Spleen (tissue), 11 donors: ENCODE data around the gene TSPAN17. TPM values are rescaled to one million over a fixed set of nuclear protein-coding genes. Genes with fewer than 3 reads are reported as not detected.

Experiments
- DNase-seq: peaks from one replicate; pipeline ENCODE4 v3.0.0-alpha.2; 2020
- H3K27ac ChIP-seq, 8 donors: fragments of 200-600 bp; sonication (generic) in 7 of 8; 1 replicate in 4 of 8; 2 replicates in 4 of 8; pipeline versions ENCODE4 v1.5.0 to v1.8.0; 2016 to 2021; ENCODE audit warnings: inconsistent platforms in 4 of 8, mild to moderate bottlenecking in 4 of 8, moderate library complexity in 1 of 8
- H3K27me3 ChIP-seq, 7 donors: fragments of 200-600 bp; sonication (generic) in 6 of 7; replicated peaks in 1 of 7; 1 replicate in 4 of 7; 2 replicates in 3 of 7; pipeline versions ENCODE4 v1.5.0 to v1.8.0; 2016 to 2021; ENCODE audit warnings: inconsistent platforms in 3 of 7, mild to moderate bottlenecking in 1 of 7
- H3K36me3 ChIP-seq, 6 donors: fragments of 200-600 bp; sonication (generic) in 5 of 6; 1 replicate in 4 of 6; 2 replicates in 2 of 6; pipeline versions ENCODE4 v1.5.0 to v1.8.0; 2016 to 2021; ENCODE audit warnings: inconsistent platforms in 2 of 6
- H3K4me1 ChIP-seq, 6 donors: fragments of 200-600 bp; sonication (generic) in 5 of 6; 1 replicate in 3 of 6; 2 replicates in 3 of 6; pipeline versions ENCODE4 v1.5.0 to v1.8.0; 2016 to 2021; ENCODE audit warnings: inconsistent platforms in 3 of 6
- H3K4me3 ChIP-seq, 8 donors: fragments of 200-600 bp; sonication (generic) in 7 of 8; 1 replicate in 4 of 8; 2 replicates in 4 of 8; pipeline versions ENCODE4 v1.5.0 to v1.8.0; 2016 to 2021; ENCODE audit warnings: inconsistent platforms in 4 of 8, mild to moderate bottlenecking in 4 of 8, moderate library complexity in 2 of 8
- H3K9me3 ChIP-seq, 8 donors: fragments of 200-600 bp; sonication (generic) in 7 of 8; 1 replicate in 4 of 8; 2 replicates in 4 of 8; pipeline versions ENCODE4 v1.5.0 to v1.8.0; 2016 to 2021; ENCODE audit warnings: inconsistent platforms in 4 of 8
- POLR2A ChIP-seq, 3 donors: fragments of 450-650 bp; IDR thresholded peaks; one replicate each; pipeline ENCODE4 v1.5.1; 2017; ENCODE audit warnings: antibody characterized with exemption in 3 of 3, mild to moderate bottlenecking in 1 of 3
- POLR2AphosphoS5 ChIP-seq, 3 donors: sonication (generic); formaldehyde crosslinking; IDR thresholded peaks; one replicate each; pipeline ENCODE4 v1.5.1; 2017; ENCODE audit warnings: antibody characterized with exemption in 3 of 3
- WGBS, 5 donors: extraction: QIAGEN DNeasy Blood & Tissue Kit in 3 of 5; methylation state at CpG; one replicate each; pipeline versions ENCODE4 v1.1.5 to v1.1.7; 2013 to 2018; 5-methylcytosine and 5-hydroxymethylcytosine counted together
- intact Hi-C: fragments of 100-400 bp; cut with DNase I; formaldehyde crosslinking; loops from one replicate; pipeline ENCODE4 v1.15.0; 2023; ENCODE audit warnings: low total_unique reads
- polyA plus RNA-seq, 3 donors: library from polyadenylated mRNA; stranded (reverse); fragments of 200-250 nt; gene quantifications; one replicate each; pipeline ENCODE4 v1.2.1, GENCODE V29; 2013
- total RNA-seq, 7 donors: library from RNA; depleted of rRNA in 3 of 7; stranded (reverse); fragments of >200 nt in 3 of 7; fragmentation: NEBNext Ultra II Directional in 4 of 7; extraction: Animal tissue kit (Norgen Biotek cat#: 25700) in 4 of 7; gene quantifications; one replicate each; pipeline versions ENCODE4 v1.1.0 to v1.2.1, GENCODE V29; 2016 to 2021
- TF ChIP-seq, protein P1 (sequence below), 11 experiments: fragments of 200-600 bp in 7 of 11; fragments of 450-650 bp in 4 of 11; sonication (generic) in 4 of 11; IDR thresholded peaks in 8 of 11; conservative IDR thresholded peaks in 3 of 11; 1 replicate in 7 of 11; 2 replicates in 4 of 11; pipeline versions ENCODE4 v1.4.0 to v1.8.0; 2016 to 2021; ENCODE audit warnings: antibody characterized with exemption in 11 of 11, inconsistent platforms in 4 of 11, mild to moderate bottlenecking in 1 of 11
- donor health status: healthy with polysubstance abuse.
- donor health status: DM: no; HTN: no; CAD: no; lungs with moderate emphysema.
- donor health status: DM: no; HTN: no; CAD: no.
- donor health status: Bipolar disorder and iron deficiency.
- donor health status: healthy.
- donor health status: DM: no; HTN: no; CAD: no.
- donor health status: DM: yes; HTN: yes; CAD: no.

Gene TSPAN17
- total and polyA plus RNA-seq, 10 donors = 15.3 to 36.4 (median 23.4) TPM

- intact Hi-C loops = loop anchor here (5.0 kb wide), 1 partner anchor 297 kb away; no protein-coding TSS in a partner anchor
- WGBS, 5 donors = 74 to 89% (median 75%) methylated on average over 4 of the region's 4 CpGs
Measured at GRCh38 chr5:176659860-176660461, 12.7 kb downstream of the TSPAN17 start.

GRCh38 chr5:176660530-176660859 is 13.2 kb downstream of the TSPAN17 start:
- intact Hi-C loops = loop anchor here (5.0 kb wide), 1 partner anchor 297 kb away; no protein-coding TSS in a partner anchor
- TF ChIP-seq POLR2AphosphoS5 (IDR thresholded peaks at IDR 0.05) (no peak), POLR2A (IDR thresholded peaks at IDR 0.05) (no peak)
- TF ChIP-seq, protein P1, sequence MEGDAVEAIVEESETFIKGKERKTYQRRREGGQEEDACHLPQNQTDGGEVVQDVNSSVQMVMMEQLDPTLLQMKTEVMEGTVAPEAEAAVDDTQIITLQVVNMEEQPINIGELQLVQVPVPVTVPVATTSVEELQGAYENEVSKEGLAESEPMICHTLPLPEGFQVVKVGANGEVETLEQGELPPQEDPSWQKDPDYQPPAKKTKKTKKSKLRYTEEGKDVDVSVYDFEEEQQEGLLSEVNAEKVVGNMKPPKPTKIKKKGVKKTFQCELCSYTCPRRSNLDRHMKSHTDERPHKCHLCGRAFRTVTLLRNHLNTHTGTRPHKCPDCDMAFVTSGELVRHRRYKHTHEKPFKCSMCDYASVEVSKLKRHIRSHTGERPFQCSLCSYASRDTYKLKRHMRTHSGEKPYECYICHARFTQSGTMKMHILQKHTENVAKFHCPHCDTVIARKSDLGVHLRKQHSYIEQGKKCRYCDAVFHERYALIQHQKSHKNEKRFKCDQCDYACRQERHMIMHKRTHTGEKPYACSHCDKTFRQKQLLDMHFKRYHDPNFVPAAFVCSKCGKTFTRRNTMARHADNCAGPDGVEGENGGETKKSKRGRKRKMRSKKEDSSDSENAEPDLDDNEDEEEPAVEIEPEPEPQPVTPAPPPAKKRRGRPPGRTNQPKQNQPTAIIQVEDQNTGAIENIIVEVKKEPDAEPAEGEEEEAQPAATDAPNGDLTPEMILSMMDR (IDR thresholded peaks at IDR 0.05 in 8 of 11, conservative IDR thresholded peaks at IDR 0.05 in 3 of 11) = no peak
- H3K4me1 ChIP-seq = peaks cover 12 to 38% (median 32%) of the 10 kb centered on the region in 6 donors
- H3K36me3 ChIP-seq = peaks cover 0 to 23% (median 12%) of the 10 kb centered on the region in 6 donors
- 0 to 20% (median 13%) methylated on average over 1 of the region's 1 CpG for WGBS, 5 donors
- H3K4me3 ChIP-seq = no peak overlapping the region
- peaks cover 0 to 32% (median 10%) of the 10 kb centered on the region in 7 donors for H3K27me3 ChIP-seq
- DNase-seq = peak; percentile 75
- no peak overlapping the region for H3K27ac ChIP-seq
- no peaks in the 10 kb centered on the region for H3K9me3 ChIP-seq

More at GRCh38 chr5:176659860-176660461, 12.7 kb downstream of the TSPAN17 start:
- Histone ChIP-seq H3K9me3 (no peaks in the 10 kb centered on the region), H3K27ac (no peak overlapping the region), H3K27me3 (peaks cover 0 to 28% (median 10%) of the 10 kb centered on the region in 7 donors), H3K4me1 (peaks cover 12 to 38% (median 32%) of the 10 kb centered on the region in 6 donors), H3K36me3 (peaks cover 0 to 28% (median 16%) of the 10 kb centered on the region in 6 donors), H3K4me3 (no peak overlapping the region)
- no peak for DNase-seq
- TF ChIP-seq POLR2AphosphoS5 (IDR thresholded peaks at IDR 0.05) = no peak
- TF ChIP-seq, protein P1 (IDR thresholded peaks at IDR 0.05 in 8 of 11, conservative IDR thresholded peaks at IDR 0.05 in 3 of 11) = no peak
- TF ChIP-seq POLR2A (IDR thresholded peaks at IDR 0.05) = no peak

DNA sequence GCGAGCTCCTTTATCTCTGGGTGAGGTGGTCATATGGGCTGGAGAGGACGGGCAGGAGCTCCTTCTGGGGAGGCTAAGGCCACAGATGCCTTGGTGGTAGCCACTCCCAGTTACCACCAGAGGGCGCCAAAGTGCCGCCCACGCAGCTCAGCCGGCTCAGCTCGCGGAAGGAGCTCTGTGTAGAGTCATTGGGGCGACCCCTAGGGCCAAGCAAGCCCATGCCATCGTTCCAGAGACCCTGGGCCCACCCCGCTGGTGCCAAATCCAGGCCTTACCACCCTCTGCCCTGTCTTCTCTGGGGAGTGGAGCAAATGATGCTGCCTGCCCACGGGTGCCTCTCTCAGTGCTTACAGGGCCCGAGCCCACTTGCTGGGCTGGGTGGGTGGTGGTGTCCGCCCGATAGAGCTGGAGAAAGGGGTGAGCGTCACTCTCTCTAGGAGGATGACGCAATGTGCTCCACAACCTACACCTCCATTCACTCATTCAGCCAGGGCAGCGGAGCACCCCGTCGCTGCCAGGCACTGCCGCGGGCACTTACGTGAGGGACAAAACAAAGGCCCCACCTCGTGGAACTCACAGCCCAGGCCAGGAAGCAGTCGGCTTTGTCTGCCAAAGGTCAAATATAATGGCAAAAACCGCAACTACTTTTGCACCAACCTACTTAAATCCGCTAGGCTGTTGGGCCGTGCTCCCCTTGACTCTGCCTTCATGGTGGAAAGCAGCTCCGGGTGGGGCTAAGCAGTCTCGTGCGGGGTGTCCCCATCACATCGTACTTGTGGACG is 13.8 kb downstream of the TSPAN17 start:
- TF ChIP-seq, protein P1 (IDR thresholded peaks at IDR 0.05 in 8 of 11, conservative IDR thresholded peaks at IDR 0.05 in 3 of 11) = peak; percentile 74 to 98 (median 97)
- TF ChIP-seq POLR2AphosphoS5 (IDR thresholded peaks at IDR 0.05) = peak; percentile 29 to 72 (median 63)
- no peak for TF ChIP-seq POLR2A (IDR thresholded peaks at IDR 0.05)
- intact Hi-C loops = loop anchor here (5.0 kb wide), 1 partner anchor 296 kb away; no protein-coding TSS in a partner anchor
- peaks cover 0 to 17% (median 10%) of the 10 kb centered on the region in 6 donors for H3K36me3 ChIP-seq
- peaks cover 0 to 36% (median 10%) of the 10 kb centered on the region in 7 donors for H3K27me3 ChIP-seq
- H3K9me3 ChIP-seq = no peaks in the 10 kb centered on the region
- 46 to 56% (median 53%) methylated on average over 14 to 33 of the region's 33 CpGs for WGBS, 5 donors
- peak; percentile 95 for DNase-seq
- H3K27ac ChIP-seq = no peak overlapping the region
- H3K4me3 ChIP-seq = peak overlapping the region in 1 of 8 donors; percentile 15
- H3K4me1 ChIP-seq = peaks cover 12 to 38% (median 32%) of the 10 kb centered on the region in 6 donors
